Fibroblast of villous mesenchyme (primary cell): ENCODE data around the gene PNMT. TPM values are rescaled to one million over a fixed set of nuclear protein-coding genes. Genes with fewer than 3 reads are reported as not detected.

Source experiments
- DNase-seq: peaks from one replicate; pipeline ENCODE4 v3.0.0-alpha.2; 2010; ENCODE audit warnings: low read depth
- H3K4me3 ChIP-seq: 2 replicates; pipeline ENCODE4 v1.5.1; 2011; ENCODE audit warnings: low read depth, mild to moderate bottlenecking, low read length
- total RNA-seq: library from RNA; depleted of rRNA; stranded (reverse); fragments of >200 nt; gene quantifications from 2 replicates; pipeline ENCODE4 v1.2.3, GENCODE V29; 2012
- TF ChIP-seq, protein P1 (sequence below): IDR thresholded peaks from 2 replicates; pipeline ENCODE4 v1.5.1; 2012; ENCODE audit warnings: low read depth, mild to moderate bottlenecking, low read length; ENCODE audit not compliant: insufficient read depth

Gene PNMT
- total RNA-seq, 1 donor: not detected

DNA sequence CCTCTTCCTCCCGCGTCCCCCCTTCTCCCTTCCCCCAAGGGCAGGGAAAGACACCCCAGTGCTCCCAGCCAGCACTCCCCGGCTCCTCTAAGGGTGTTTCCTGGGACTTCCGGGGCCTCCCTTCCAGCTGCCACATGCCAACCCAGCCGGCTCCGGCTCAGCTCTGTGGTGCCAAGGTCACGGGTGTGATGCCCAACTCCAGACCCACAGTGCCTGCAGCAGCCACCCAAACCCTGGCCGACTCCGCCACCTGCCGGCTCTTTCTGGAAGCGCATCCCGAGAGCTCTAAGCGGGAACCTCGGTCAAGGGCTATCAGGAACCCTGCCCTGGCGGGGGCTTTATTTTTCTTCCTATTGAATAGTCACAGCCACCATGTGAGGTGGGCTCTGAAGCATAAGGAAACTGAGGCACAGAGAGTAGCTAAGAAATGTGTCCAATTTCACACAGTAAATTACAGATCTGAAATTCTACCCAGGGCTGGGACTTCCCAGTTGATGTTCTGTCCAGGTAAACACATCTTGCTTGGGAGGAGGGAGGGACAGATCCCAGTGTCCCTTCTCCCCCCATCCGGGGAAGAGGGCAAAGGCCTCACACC lies 44.8 kb upstream of the PNMT start:
- DNase-seq: peak; percentile 49
- TF ChIP-seq, protein P1, sequence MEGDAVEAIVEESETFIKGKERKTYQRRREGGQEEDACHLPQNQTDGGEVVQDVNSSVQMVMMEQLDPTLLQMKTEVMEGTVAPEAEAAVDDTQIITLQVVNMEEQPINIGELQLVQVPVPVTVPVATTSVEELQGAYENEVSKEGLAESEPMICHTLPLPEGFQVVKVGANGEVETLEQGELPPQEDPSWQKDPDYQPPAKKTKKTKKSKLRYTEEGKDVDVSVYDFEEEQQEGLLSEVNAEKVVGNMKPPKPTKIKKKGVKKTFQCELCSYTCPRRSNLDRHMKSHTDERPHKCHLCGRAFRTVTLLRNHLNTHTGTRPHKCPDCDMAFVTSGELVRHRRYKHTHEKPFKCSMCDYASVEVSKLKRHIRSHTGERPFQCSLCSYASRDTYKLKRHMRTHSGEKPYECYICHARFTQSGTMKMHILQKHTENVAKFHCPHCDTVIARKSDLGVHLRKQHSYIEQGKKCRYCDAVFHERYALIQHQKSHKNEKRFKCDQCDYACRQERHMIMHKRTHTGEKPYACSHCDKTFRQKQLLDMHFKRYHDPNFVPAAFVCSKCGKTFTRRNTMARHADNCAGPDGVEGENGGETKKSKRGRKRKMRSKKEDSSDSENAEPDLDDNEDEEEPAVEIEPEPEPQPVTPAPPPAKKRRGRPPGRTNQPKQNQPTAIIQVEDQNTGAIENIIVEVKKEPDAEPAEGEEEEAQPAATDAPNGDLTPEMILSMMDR: peak; percentile 95
- no peak overlapping the region for H3K4me3 ChIP-seq

GRCh38 chr17:39624313-39624712 lies 43.9 kb upstream of the PNMT start:
- no peak overlapping the region for H3K4me3 ChIP-seq
- DNase-seq: no peak
- TF ChIP-seq, protein P1: no peak

DNA sequence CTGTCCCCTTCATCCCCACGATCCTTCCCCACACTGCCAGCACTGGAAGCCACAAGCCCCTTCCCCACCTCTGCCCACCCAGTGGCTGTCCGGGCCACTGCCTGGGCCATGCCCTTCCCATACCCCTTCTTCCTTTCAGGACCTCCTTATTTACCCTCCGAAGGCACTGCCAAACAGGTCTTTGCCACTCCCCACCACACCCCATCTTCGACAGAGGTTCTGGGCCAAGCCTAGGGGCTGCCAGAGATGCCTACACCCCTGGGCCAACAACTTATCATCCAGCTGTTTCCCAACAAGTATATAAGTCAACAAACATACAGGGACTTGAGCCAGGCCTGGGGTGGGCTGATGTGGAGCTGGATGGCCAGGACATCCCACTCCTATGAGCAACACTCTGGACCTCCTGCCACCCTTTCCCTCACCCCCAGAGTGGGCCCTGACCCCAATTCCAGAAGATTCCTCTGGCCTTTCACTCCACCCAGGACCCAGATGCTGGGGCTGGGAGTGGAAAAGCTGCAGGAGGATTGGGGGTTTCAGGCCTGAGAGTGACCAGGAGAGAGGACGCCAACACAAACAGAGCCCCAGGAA lies 43.0 kb upstream of the PNMT start:
- no peak for DNase-seq
- TF ChIP-seq, protein P1: no peak
- no peak overlapping the region for H3K4me3 ChIP-seq

GRCh38 chr17:39626171-39627046 lies 41.8 kb upstream of the PNMT start, which contains the start of gene PPP1R1B:
Gene PPP1R1B, plus strand, starts transcription at chr17:39626952. Its CDS starts 441 bp downstream, at chr17:39627393.
- H3K4me3 ChIP-seq: no peak within 1 kb of the TSS
- TF ChIP-seq, protein P1: no peak
- DNase-seq: no peak

DNA sequence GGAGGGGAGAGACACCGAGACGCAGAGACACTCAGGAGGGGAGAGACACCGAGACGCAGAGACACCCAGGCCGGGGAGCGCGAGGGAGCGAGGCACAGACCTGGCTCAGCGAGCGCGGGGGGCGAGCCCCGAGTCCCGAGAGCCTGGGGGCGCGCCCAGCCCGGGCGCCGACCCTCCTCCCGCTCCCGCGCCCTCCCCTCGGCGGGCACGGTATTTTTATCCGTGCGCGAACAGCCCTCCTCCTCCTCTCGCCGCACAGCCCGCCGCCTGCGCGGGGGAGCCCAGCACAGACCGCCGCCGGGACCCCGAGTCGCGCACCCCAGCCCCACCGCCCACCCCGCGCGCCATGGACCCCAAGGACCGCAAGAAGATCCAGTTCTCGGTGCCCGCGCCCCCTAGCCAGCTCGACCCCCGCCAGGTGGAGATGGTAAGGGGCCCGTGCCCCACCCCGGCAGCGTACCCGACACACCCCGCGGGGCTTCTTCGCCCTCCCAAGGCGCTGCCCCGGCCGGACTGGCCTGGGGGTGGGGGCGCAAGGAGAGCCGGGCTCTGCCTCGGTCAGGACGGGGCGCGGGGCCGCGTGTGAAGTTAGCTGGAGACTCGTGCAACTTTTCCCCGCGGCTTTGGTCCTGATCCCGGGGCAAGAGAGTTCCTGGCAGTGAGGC lies 41.1 kb upstream of the PNMT start:
- no peak overlapping the region for H3K4me3 ChIP-seq
- no peak for DNase-seq
- TF ChIP-seq, protein P1: no peak

DNA sequence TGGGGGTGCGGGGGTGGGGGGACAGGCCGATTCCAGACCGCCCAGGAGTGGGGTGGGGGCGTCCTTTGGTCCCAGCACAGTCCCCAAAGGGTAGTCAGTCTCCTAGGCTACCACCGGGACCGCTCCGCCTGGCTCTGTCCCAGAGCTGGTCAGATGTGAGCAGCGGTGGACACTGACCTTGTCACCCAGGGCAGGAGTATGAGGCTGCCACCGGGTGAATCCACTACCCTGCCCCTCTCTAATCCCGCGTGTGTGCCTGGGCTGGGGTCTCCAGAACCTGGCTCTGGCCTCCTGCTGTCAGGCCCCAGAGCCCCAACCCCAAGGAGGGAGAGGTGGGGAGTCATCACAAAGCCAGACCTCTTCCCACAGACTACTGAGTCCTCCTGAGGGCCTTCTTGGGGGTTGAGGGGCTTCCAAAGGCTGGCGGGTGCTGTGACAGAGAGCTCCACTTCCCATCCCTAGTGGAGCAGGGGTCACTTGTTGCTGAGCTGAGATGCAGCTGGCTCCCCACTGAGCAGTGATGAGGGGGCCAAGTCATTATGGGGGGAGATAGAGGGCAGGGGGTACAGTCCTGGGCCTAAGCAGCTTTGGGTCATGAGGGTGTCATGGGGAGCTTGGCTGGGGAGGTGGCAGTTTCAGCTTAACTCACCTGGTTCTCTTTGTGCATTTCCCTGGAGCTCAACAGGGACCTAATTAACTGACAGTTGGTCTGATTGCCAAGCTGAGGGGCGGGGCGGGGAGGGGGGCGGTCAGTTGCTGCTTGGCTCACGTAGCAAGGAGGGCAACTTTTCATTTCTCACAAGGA lies 40.3 kb upstream of the PNMT start:
- no peak for DNase-seq
- TF ChIP-seq, protein P1: no peak
- H3K4me3 ChIP-seq: no peak overlapping the region
